T47D (cell line): ENCODE data around the gene HBEGF.
A peak's percentile ranks its signal among the peaks of the same experiment; 100 is the strongest.

Experiments
- DNase-seq, 2 experiments: peaks; one replicate each; pipeline versions ENCODE4 v3.0.0 to v3.0.0-alpha.2; 2011 to 2012; ENCODE audit warnings: low read depth in 1 of 2, low spot score in 1 of 2
- JUND ChIP-seq: IDR thresholded peaks from 2 replicates; pipeline ENCODE4 v1.6.1; 2012; ENCODE audit warnings: low read depth
- in situ Hi-C: cut with HindIII; loops from 2 replicates; pipeline ENCODE4 v1.10.0; 2016; ENCODE audit warnings: low sequenced_read_pairs, low pct_unique_long_range_greater_than_20kb

The HBEGF gene

GRCh38 chr5:140324041-140324600, 22.3 kb downstream of the HBEGF start:
- TF ChIP-seq JUND, result no peak
- in situ Hi-C loops, result no loop called here
- DNase-seq, result no peak

GRCh38 chr5:140322751-140323731, 23.4 kb downstream of the HBEGF start:
- in situ Hi-C loops, result no loop called here
- TF ChIP-seq JUND, result no peak
- DNase-seq, result peak in 1 of 2 experiments; percentile 70

- in situ Hi-C loops, result no loop called here
- no peak for DNase-seq
- TF ChIP-seq JUND, result no peak
Measured at GRCh38 chr5:140321796-140322195, 24.6 kb downstream of the HBEGF start.

- in situ Hi-C loops, result no loop called here
- no peak for DNase-seq
- TF ChIP-seq JUND, result no peak
Measured at GRCh38 chr5:140319833-140320232, 26.6 kb downstream of the HBEGF start.

GRCh38 chr5:140318792-140319191, 27.6 kb downstream of the HBEGF start:
- in situ Hi-C loops, result no loop called here
- no peak for TF ChIP-seq JUND
- no peak for DNase-seq

- in situ Hi-C loops, result no loop called here
- no peak for DNase-seq
- TF ChIP-seq JUND, result no peak
Measured at GRCh38 chr5:140317859-140318258, 28.5 kb downstream of the HBEGF start.

- in situ Hi-C loops, result no loop called here
- no peak for TF ChIP-seq JUND
- no peak for DNase-seq
Measured at GRCh38 chr5:140312791-140313189, 33.6 kb downstream of the HBEGF start.

- in situ Hi-C loops, result no loop called here
- no peak for TF ChIP-seq JUND
- DNase-seq, result no peak
Measured at GRCh38 chr5:140312067-140312790, 34.2 kb downstream of the HBEGF start.

- in situ Hi-C loops, result no loop called here
Measured at GRCh38 chr5:140311011-140311467, 35.4 kb downstream of the HBEGF start.

GRCh38 chr5:140310434-140310833, 36.0 kb downstream of the HBEGF start:
- TF ChIP-seq JUND, result no peak

More at GRCh38 chr5:140311011-140311467, 35.4 kb downstream of the HBEGF start:
- TF ChIP-seq JUND, result no peak
- no peak for DNase-seq

GRCh38 chr5:140309706-140310249, 36.6 kb downstream of the HBEGF start:
- DNase-seq, result no peak
- in situ Hi-C loops, result no loop called here
- TF ChIP-seq JUND, result no peak

More at GRCh38 chr5:140310434-140310833, 36.0 kb downstream of the HBEGF start:
- no peak for DNase-seq
- in situ Hi-C loops, result no loop called here

- no peak for TF ChIP-seq JUND
- in situ Hi-C loops, result no loop called here
- DNase-seq, result no peak
Measured at GRCh38 chr5:140305471-140305870, 40.9 kb downstream of the HBEGF start.

- no peak for DNase-seq
- no peak for TF ChIP-seq JUND
- in situ Hi-C loops, result no loop called here
Measured at GRCh38 chr5:140303966-140304365, 42.4 kb downstream of the HBEGF start.
